SH-SY5Y (cell line): ENCODE measurements around the gene RILPL2.

Experiments used
- GATA2 ChIP-seq: IDR thresholded peaks from 2 replicates; pipeline ENCODE4 v1.6.1; 2011; ENCODE audit warnings: mild to moderate bottlenecking, low read depth, low read length
- GATA3 ChIP-seq: IDR thresholded peaks from 2 replicates; pipeline ENCODE4 v1.6.1; 2011; ENCODE audit warnings: low read depth, mild to moderate bottlenecking, low read length, moderate library complexity

DNA sequence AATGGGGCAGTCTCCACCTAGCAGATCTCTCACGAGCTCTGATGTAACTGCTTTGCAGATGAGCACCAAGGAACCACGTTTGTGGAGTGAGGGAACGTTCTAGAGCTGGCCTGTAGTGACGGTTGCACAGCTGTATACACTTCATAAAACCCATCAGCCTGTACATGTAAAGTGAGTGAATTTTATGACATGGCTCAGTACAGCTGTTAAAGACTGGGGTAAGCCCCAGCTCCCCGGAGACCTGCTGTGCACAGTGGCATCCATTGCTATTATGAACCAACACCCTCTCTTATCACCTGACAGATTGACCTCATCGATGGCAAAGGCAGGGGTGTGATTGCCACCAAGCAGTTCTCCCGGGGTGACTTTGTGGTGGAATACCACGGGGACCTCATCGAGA, 31.9 kb downstream of the RILPL2 start:
- TF ChIP-seq GATA2 (no peak), GATA3 (no peak)
